Esophagus squamous epithelium (tissue), 5 donors: ENCODE data around the gene TANC1. TPM values are rescaled to one million over a fixed set of nuclear protein-coding genes. Genes with fewer than 3 reads are reported as not detected.

Experiments used
- DNase-seq: peaks from one replicate; lab custom pipeline; 2025; lab: John Stamatoyannopoulos, UW
- H3K27ac ChIP-seq, 4 donors: fragments of 200-600 bp; sonication (generic); one replicate each; pipeline ENCODE4 v1.5.1; 2016 to 2019; ENCODE audit warnings: mild to moderate bottlenecking in 1 of 4
- H3K27me3 ChIP-seq, 4 donors: fragments of 200-600 bp; sonication (generic); 1 replicate in 3 of 4; 2 replicates in 1 of 4; pipeline versions ENCODE4 v1.5.1 to v1.6.0; 2017 to 2021; ENCODE audit warnings: antibody characterized with exemption in 1 of 4
- H3K36me3 ChIP-seq, 3 donors: fragments of 200-600 bp; sonication (generic); one replicate each; pipeline ENCODE4 v1.5.1; 2016 to 2019
- H3K4me1 ChIP-seq, 3 donors: fragments of 200-600 bp; sonication (generic); one replicate each; pipeline ENCODE4 v1.5.1; 2017 to 2019
- H3K4me3 ChIP-seq, 4 donors: fragments of 200-600 bp; sonication (generic); 1 replicate in 3 of 4; 2 replicates in 1 of 4; pipeline ENCODE4 v1.5.1; 2016 to 2019; ENCODE audit warnings: mild to moderate bottlenecking in 2 of 4, moderate library complexity in 1 of 4
- H3K9me3 ChIP-seq, 3 donors: fragments of 200-600 bp; sonication (generic); one replicate each; pipeline ENCODE4 v1.5.1; 2016 to 2019
- CTCF ChIP-seq, 6 experiments: fragments of 450-650 bp in 4 of 6; fragments of 200-600 bp in 2 of 6; sonication (generic) in 2 of 6; IDR thresholded peaks; one replicate each; pipeline ENCODE4 v1.5.1; 2016 to 2019; ENCODE audit warnings: antibody characterized with exemption in 6 of 6, mild to moderate bottlenecking in 4 of 6, moderate library complexity in 4 of 6
- POLR2A ChIP-seq, 4 donors: fragments of 450-650 bp; IDR thresholded peaks; one replicate each; pipeline ENCODE4 v1.6.1; 2017; ENCODE audit warnings: antibody characterized with exemption in 4 of 4, mild to moderate bottlenecking in 4 of 4, moderate library complexity in 3 of 4
- WGBS, 2 donors: methylation state at CpG; one replicate each; pipeline ENCODE4 v1.1.5; 2018; 5-methylcytosine and 5-hydroxymethylcytosine counted together
- intact Hi-C: fragments of 100-400 bp; cut with DNase I; formaldehyde crosslinking; loops from one replicate; pipeline ENCODE4 v1.15.0; 2022
- total RNA-seq, 4 donors: library from RNA; depleted of rRNA; stranded (reverse); fragments of >200 nt; gene quantifications; one replicate each; pipeline ENCODE4 v1.1.0, GENCODE V29; 2016
- donor health status: DM: yes; HTN: yes; CAD: no.

Gene TANC1
- total RNA-seq, 4 donors from 2014 or later = 29.4 to 54.5 (median 42.2) TPM

DNA sequence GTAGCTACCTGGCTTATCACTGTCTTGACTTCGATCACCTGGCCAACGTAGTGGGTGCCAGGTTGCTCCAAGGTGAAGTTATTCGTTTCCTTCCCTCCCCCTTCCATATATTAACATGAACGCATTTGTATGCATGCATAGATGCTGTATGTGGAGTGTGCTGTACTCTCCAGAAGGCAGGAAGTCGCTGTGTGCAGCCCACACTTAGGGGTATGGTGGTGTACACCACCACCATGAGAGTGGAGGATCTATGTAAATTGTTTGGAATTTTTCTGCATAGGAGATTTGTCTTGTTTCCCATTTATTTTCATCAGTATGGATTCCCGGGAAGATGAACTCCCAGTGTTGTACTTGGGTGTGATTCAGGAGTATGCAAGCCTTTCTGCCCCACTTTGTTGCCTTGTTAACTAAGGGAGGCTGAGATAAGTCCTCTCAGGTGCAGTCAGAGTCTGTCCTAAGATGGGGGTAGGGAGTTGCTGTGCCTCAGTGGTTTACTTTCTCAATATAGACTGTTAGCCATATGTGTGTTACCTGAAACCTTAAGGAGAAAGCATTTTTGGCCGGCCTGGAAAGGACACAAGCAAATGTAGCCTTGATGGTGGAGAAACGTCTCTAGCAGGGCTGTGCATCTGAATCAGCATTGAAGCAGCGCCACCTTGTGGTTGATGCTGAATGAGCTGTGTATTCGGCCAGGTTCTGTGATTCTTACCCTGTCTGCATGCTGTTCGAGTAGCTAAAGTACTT is 149.8 kb downstream of the TANC1 start:
- TF ChIP-seq CTCF (IDR thresholded peaks at IDR 0.05) (peak; percentile 84 to 97 (median 94)), POLR2A (IDR thresholded peaks at IDR 0.05) (no peak)
- Histone ChIP-seq H3K27ac (peak overlapping the region; percentile 11 to 23 (median 18)), H3K4me1 (peaks cover 0 to 31% (median 6%) of the 10 kb centered on the region in 3 donors), H3K9me3 (no peaks in the 10 kb centered on the region), H3K36me3 (peaks cover 0 to 16% (median 0%) of the 10 kb centered on the region in 3 donors), H3K27me3 (no peaks in the 10 kb centered on the region), H3K4me3 (no peak overlapping the region)
- WGBS, 2 donors = 39 to 41% methylated on average over 11 of the region's 11 CpGs
- intact Hi-C loops = loop anchor here (5.0 kb wide), 1 partner anchor 216 kb away; no protein-coding TSS in a partner anchor
- DNase-seq = peak; percentile 22

DNA sequence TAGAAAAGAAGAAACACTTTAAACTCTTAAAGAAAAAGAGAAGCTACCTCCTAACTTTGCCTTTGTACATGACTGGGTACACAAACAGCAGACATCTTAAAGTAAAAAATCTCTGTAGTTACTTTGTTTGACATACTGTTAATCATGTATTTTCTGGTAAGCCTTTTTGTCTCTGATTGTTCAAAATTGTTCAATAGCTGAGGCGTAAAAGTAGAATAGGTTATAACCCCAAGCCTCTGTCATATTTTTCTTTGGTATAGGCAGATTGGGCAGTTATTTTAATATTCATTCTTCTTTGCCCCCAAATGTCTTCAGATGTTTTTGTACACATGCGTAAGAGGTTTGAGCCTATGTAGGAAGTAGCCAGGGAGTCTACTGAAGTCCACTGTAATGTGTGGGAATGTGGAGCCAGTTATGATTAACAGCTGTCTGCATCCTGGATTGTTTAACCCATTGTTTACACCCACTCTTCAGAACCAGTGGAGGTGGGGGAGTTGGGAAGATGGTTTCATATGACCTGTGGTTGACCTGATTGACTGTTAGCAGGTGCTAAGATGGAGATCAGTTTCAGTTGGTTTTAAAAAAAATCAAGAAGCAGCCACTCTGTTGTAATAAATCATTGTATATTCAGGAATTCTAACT is 150.5 kb downstream of the TANC1 start:
- 70 to 76% methylated on average over 2 of the region's 2 CpGs for WGBS, 2 donors
- Histone ChIP-seq H3K9me3 (no peaks in the 10 kb centered on the region), H3K4me1 (peaks cover 1 to 37% (median 10%) of the 10 kb centered on the region in 3 donors), H3K36me3 (peaks cover 0 to 16% (median 0%) of the 10 kb centered on the region in 3 donors), H3K4me3 (no peak overlapping the region), H3K27ac (peak overlapping the region in 2 of 4 donors; percentile 19 to 23), H3K27me3 (no peaks in the 10 kb centered on the region)
- TF ChIP-seq CTCF (IDR thresholded peaks at IDR 0.05) = no peak
- no peak for TF ChIP-seq POLR2A (IDR thresholded peaks at IDR 0.05)
- intact Hi-C loops = loop anchor here (5.0 kb wide), 1 partner anchor 217 kb away; no protein-coding TSS in a partner anchor
- no peak for DNase-seq

DNA sequence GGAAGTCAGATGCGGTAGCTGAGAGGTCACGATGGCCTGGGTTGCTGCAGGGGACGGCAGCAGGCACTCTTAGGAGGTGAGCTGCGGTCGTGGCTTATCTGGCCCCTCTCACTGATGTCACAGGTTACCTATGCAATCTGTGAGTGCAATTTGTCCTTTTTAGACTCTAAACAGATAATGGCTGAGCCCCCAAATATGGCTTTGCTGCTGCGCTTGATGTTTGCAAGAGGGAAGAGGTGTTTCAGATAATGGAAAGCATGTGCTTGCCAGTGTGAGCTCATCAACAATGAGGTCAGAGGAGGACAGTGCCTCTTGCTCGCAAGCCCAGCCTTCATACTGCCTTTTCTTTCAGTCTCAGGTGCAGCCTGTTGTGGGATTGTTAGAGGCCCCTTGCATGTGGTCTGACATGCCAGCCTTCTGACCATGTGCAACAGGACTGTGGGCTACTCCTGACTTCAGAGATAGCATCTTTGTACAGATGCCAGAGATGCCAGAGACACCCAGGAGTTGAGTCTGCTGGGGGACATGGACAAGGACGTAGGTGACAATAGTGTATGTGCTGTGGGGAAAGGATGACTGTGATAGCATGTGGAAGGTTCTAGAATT is 151.3 kb downstream of the TANC1 start:
- WGBS, 2 donors = 85 to 86% methylated on average over 8 of the region's 8 CpGs
- Histone ChIP-seq H3K4me1 (peaks cover 7 to 45% (median 18%) of the 10 kb centered on the region in 3 donors), H3K36me3 (peaks cover 0 to 16% (median 0%) of the 10 kb centered on the region in 3 donors), H3K27ac (no peak overlapping the region), H3K9me3 (no peaks in the 10 kb centered on the region), H3K4me3 (no peak overlapping the region), H3K27me3 (no peaks in the 10 kb centered on the region)
- TF ChIP-seq POLR2A (IDR thresholded peaks at IDR 0.05) = no peak
- TF ChIP-seq CTCF (IDR thresholded peaks at IDR 0.05) = no peak
- intact Hi-C loops = loop anchor here (5.0 kb wide), 1 partner anchor 217 kb away; no protein-coding TSS in a partner anchor
- no peak for DNase-seq

DNA sequence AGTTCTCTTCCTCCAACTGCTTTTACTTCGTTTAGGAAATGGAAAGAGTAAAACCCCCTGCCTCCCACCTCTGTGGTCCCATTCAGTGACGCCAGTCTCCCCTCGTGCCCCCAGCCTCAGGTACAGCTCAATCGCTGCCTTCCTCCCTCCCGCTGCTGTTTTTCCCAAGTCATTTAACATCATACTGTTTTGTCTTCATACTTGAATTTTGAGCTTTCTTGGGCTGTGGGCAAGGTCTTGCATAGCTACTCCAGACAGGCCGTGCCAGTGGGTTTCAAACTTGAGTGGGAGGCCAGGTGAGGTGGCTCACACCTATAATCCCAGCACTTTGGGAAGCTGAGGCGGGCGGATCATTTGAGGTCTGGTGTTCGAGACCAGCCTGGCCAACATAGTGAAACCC is 155.3 kb downstream of the TANC1 start:
- Histone ChIP-seq H3K27ac (peak overlapping the region; percentile 81 to 90 (median 83)), H3K36me3 (peaks cover 0 to 10% (median 0%) of the 10 kb centered on the region in 3 donors), H3K4me3 (no peak overlapping the region), H3K4me1 (peaks cover 15 to 66% (median 26%) of the 10 kb centered on the region in 3 donors), H3K27me3 (no peaks in the 10 kb centered on the region), H3K9me3 (no peaks in the 10 kb centered on the region)
- 73 to 86% methylated on average over 9 of the region's 9 CpGs for WGBS, 2 donors
- TF ChIP-seq POLR2A (IDR thresholded peaks at IDR 0.05) = no peak
- TF ChIP-seq CTCF (IDR thresholded peaks at IDR 0.05) = no peak
- no peak for DNase-seq
- intact Hi-C loops = no loop called here
